Measurements from ENCODE around the gene TUBB.
"Not testable (repeated sequence)": the region's sequence is repeated elsewhere in the genome, so short reads cannot be mapped to it uniquely, and the experiment has no call there.

Gene TUBB

GRCh38 chr6:30719356-30719755 is 796 bp upstream of the TUBB start:
- no peak for DNase-seq

- DNase-seq: peak in 1 of 2 experiments; percentile 49
Observed at GRCh38 chr6:30720738-30721197, 616 bp downstream of the TUBB start.

GRCh38 chr6:30721198-30722024 is 1.3 kb downstream of the TUBB start:
- peak; percentile 46 to 86 for DNase-seq

- DNase-seq: not testable (repeated sequence)
Observed at GRCh38 chr6:30722025-30722279, 1.8 kb downstream of the TUBB start.

- peak in 1 of 2 experiments; percentile 76 for DNase-seq
Observed at GRCh38 chr6:30722280-30723112, 2.3 kb downstream of the TUBB start.

- not testable (repeated sequence) for DNase-seq
Observed at GRCh38 chr6:30723159-30723842, 3.1 kb downstream of the TUBB start.

- not testable (repeated sequence) for DNase-seq
Observed at GRCh38 chr6:30723843-30724741, 3.9 kb downstream of the TUBB start.

- peak in 1 of 2 experiments; percentile 59 for DNase-seq
Observed at GRCh38 chr6:30724906-30725667, 4.9 kb downstream of the TUBB start.

GRCh38 chr6:30725713-30726505 is 5.8 kb downstream of the TUBB start:
- peak in 1 of 2 experiments; percentile 76 for DNase-seq

GRCh38 chr6:30726506-30727413 is 6.6 kb downstream of the TUBB start:
- DNase-seq: peak in 1 of 2 experiments; percentile 19

- DNase-seq: peak; percentile 37 to 74
Observed at GRCh38 chr6:30727920-30728553, 7.9 kb downstream of the TUBB start.

GRCh38 chr6:30730601-30731435 is 10.7 kb downstream of the TUBB start:
- peak in 1 of 2 experiments; percentile 14 for DNase-seq

GRCh38 chr6:30732237-30732943 is 12.2 kb downstream of the TUBB start:
- DNase-seq: no peak

- DNase-seq: no peak
Observed at GRCh38 chr6:30735668-30736314, 15.6 kb downstream of the TUBB start.

GRCh38 chr6:30738532-30738931 is 18.4 kb downstream of the TUBB start:
- no peak for DNase-seq

GRCh38 chr6:30740540-30740870 is 20.4 kb downstream of the TUBB start:
- no peak for DNase-seq

All from SW 1271 (cell line).